BJ (cell line): Measurements from ENCODE around the gene RTL9. TPM values are rescaled to one million over a fixed set of nuclear protein-coding genes. Genes with fewer than 3 reads are reported as not detected.

Experiments
- CTCF ChIA-PET: fragments of 350-600 bp; formaldehyde crosslinking; extraction: SDS; loops from one replicate; lab custom pipeline; 2021; ENCODE audit warnings: antibody characterized with exemption, inconsistent platforms; lab: Yijun Ruan, JAX
- POLR2A ChIA-PET: fragments of 300-600 bp; sonication (Branson Sonifier 250); formaldehyde crosslinking; extraction: SDS; loops from one replicate; lab custom pipeline; 2021; ENCODE audit warnings: antibody characterized with exemption; lab: Charles Lee
- DNase-seq: peaks from one replicate; pipeline ENCODE4 v3.0.0-alpha.2; 2011; ENCODE audit warnings: low read depth
- H3K27me3 ChIP-seq: 2 replicates; pipeline ENCODE4 v1.6.0; 2011; ENCODE audit warnings: low read length; ENCODE audit not compliant: control insufficient read depth, insufficient read depth
- H3K36me3 ChIP-seq: 2 replicates; pipeline ENCODE4 v1.5.1; 2011; ENCODE audit warnings: low read length; ENCODE audit not compliant: control insufficient read depth, insufficient read depth
- H3K4me3 ChIP-seq: 2 replicates; pipeline ENCODE4 v1.5.1; 2011; ENCODE audit warnings: low read depth, mild to moderate bottlenecking, control low read depth, low read length
- CTCF ChIP-seq: IDR thresholded peaks from 2 replicates; pipeline ENCODE4 v1.5.1; 2011; ENCODE audit warnings: low read depth, mild to moderate bottlenecking, control low read depth, inconsistent platforms, low read length, moderate library complexity; ENCODE audit not compliant: insufficient read depth
- polyA plus RNA-seq: library from polyadenylated mRNA; depleted of rRNA; stranded (reverse); fragments of >200 nt; gene quantifications from 2 replicates; pipeline ENCODE4 v1.2.3, GENCODE V29; 2011

RTL9 gene
- polyA plus RNA-seq, 1 experiment = 0.16 TPM

- H3K27me3 ChIP-seq = no peaks in the 10 kb centered on the region
- no peaks in the 10 kb centered on the region for H3K36me3 ChIP-seq
- ChIA-PET POLR2A (no interaction called here), CTCF (no interaction called here)
- no peak for TF ChIP-seq CTCF
- no peak for DNase-seq
- no peak overlapping the region for H3K4me3 ChIP-seq
Measured at GRCh38 chrX:110346681-110347080, 12.0 kb upstream of the RTL9 start.

GRCh38 chrX:110359273-110359672 is 625 bp downstream of the RTL9 start:
- CTCF ChIA-PET = no interaction called here
- H3K36me3 ChIP-seq = no peaks in the 10 kb centered on the region
- POLR2A ChIA-PET = no interaction called here

GRCh38 chrX:110363244-110363643 is 4.6 kb downstream of the RTL9 start:
- Histone ChIP-seq H3K4me3 (no peak overlapping the region), H3K36me3 (no peaks in the 10 kb centered on the region), H3K27me3 (no peaks in the 10 kb centered on the region)
- POLR2A ChIA-PET = no interaction called here
- no peak for TF ChIP-seq CTCF
- DNase-seq = no peak
- CTCF ChIA-PET = no interaction called here

More at GRCh38 chrX:110359273-110359672, 625 bp downstream of the RTL9 start:
- TF ChIP-seq CTCF = no peak
- Histone ChIP-seq H3K27me3 (no peaks in the 10 kb centered on the region), H3K4me3 (no peak overlapping the region)
- no peak for DNase-seq

- ChIA-PET POLR2A (no interaction called here), CTCF (no interaction called here)
- DNase-seq = no peak
- Histone ChIP-seq H3K4me3 (no peak overlapping the region), H3K27me3 (no peaks in the 10 kb centered on the region), H3K36me3 (no peaks in the 10 kb centered on the region)
- TF ChIP-seq CTCF = no peak
Measured at GRCh38 chrX:110373310-110373709, 14.7 kb downstream of the RTL9 start.

GRCh38 chrX:110374559-110374958 is 15.9 kb downstream of the RTL9 start:
- CTCF ChIA-PET = no interaction called here
- DNase-seq = no peak
- Histone ChIP-seq H3K4me3 (no peak overlapping the region), H3K36me3 (no peaks in the 10 kb centered on the region), H3K27me3 (no peaks in the 10 kb centered on the region)
- TF ChIP-seq CTCF = no peak
- POLR2A ChIA-PET = no interaction called here
